Esophagus muscularis mucosa (tissue), 4 donors: ENCODE measurements around the gene NAV2. TPM values are rescaled to one million over a fixed set of nuclear protein-coding genes. Genes with fewer than 3 reads are reported as not detected.

Experiments used
- DNase-seq: peaks from one replicate; pipeline ENCODE4 v3.0.0-alpha.2; 2017; ENCODE audit errors: extremely low spot score
- H3K27ac ChIP-seq, 4 donors: fragments of 200-600 bp; sonication (generic); replicated peaks in 1 of 4; 1 replicate in 3 of 4; 2 replicates in 1 of 4; pipeline ENCODE4 v1.5.1; 2016 to 2019; ENCODE audit warnings: mild to moderate bottlenecking in 1 of 4
- H3K27me3 ChIP-seq, 4 donors: fragments of 200-600 bp; sonication (generic); one replicate each; pipeline versions ENCODE4 v1.5.1 to v1.6.0; 2016 to 2019
- H3K36me3 ChIP-seq, 4 donors: fragments of 200-600 bp; sonication (generic); one replicate each; pipeline ENCODE4 v1.5.1; 2016 to 2019
- H3K4me1 ChIP-seq, 4 donors: fragments of 200-600 bp; sonication (generic); one replicate each; pipeline ENCODE4 v1.5.1; 2016 to 2019
- H3K4me3 ChIP-seq, 4 donors: fragments of 200-600 bp; sonication (generic); 1 replicate in 2 of 4; 2 replicates in 2 of 4; pipeline ENCODE4 v1.5.1; 2016 to 2019; ENCODE audit warnings: mild to moderate bottlenecking in 4 of 4, moderate library complexity in 1 of 4
- H3K9me3 ChIP-seq, 4 donors: fragments of 200-600 bp; sonication (generic); 1 replicate in 3 of 4; 2 replicates in 1 of 4; pipeline ENCODE4 v1.5.1; 2016 to 2019
- EP300 ChIP-seq: sonication (generic); formaldehyde crosslinking; IDR thresholded peaks from one replicate; pipeline ENCODE4 v1.6.1; 2017; ENCODE audit warnings: antibody characterized with exemption
- POLR2A ChIP-seq: fragments of 450-650 bp; IDR thresholded peaks from one replicate; pipeline ENCODE4 v1.6.1; 2017; ENCODE audit warnings: antibody characterized with exemption, moderate library complexity, mild to moderate bottlenecking, low read depth
- POLR2AphosphoS5 ChIP-seq, 2 donors: sonication (generic); formaldehyde crosslinking; IDR thresholded peaks; one replicate each; pipeline ENCODE4 v1.6.1; 2017; ENCODE audit warnings: antibody characterized with exemption in 2 of 2
- WGBS: methylation state at CpG from one replicate; pipeline ENCODE4 v1.1.5; 2018; 5-methylcytosine and 5-hydroxymethylcytosine counted together
- intact Hi-C: fragments of 100-400 bp; cut with DNase I; formaldehyde crosslinking; loops from one replicate; pipeline ENCODE4 v1.15.1; 2023
- total RNA-seq, 4 donors: library from RNA; depleted of rRNA; stranded (reverse); fragments of >200 nt; gene quantifications; one replicate each; pipeline versions ENCODE4 v1.1.0 to v1.2.1, GENCODE V29; 2016
- TF ChIP-seq, protein P1 (sequence below), 3 experiments: fragments of 200-600 bp in 2 of 3; fragments of 450-650 bp in 1 of 3; sonication (generic) in 2 of 3; IDR thresholded peaks; one replicate each; pipeline ENCODE4 v1.5.1; 2017 to 2019; ENCODE audit warnings: antibody characterized with exemption in 3 of 3, mild to moderate bottlenecking in 2 of 3, moderate library complexity in 1 of 3

The NAV2 gene
- total RNA-seq, 4 donors from 2014 or later = 21.9 to 57.0 (median 37.5) TPM

DNA sequence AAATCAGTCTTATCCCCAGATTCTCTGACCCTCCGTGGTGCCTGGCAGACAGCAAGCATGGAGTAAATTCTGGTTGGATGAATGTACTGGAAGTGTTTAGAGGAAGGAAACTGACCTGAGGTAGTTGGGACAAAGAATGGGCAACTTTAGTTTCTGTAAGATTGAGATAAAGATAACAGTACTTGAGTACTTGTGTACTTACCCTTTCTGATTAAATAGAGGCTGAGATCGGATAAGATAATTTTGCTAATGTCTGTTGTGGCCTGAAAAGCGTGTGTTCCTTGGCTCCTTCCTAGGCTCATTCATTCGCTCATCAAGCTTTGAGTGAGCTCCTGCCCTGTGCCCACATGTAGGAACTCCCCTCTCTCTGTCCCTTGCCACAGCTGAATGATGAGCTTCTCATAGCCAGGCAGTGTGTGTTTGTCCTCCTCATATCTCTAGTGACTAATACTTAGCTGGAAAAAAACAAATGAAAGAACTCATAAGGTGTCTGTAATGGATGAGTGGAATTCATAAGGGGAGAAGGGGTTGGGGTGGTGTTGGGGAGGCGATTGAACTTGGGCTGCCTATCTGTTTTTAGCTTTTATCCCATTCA is 329.5 kb downstream of the NAV2 start:
- peaks cover 1 to 25% (median 12%) of the 10 kb centered on the region in 4 donors for H3K4me1 ChIP-seq
- intact Hi-C loops = no loop called here
- H3K4me3 ChIP-seq = no peak overlapping the region
- DNase-seq = no peak
- TF ChIP-seq POLR2A (no peak), EP300 (no peak), POLR2AphosphoS5 (IDR thresholded peaks at IDR 0.05) (no peak)
- TF ChIP-seq, protein P1, sequence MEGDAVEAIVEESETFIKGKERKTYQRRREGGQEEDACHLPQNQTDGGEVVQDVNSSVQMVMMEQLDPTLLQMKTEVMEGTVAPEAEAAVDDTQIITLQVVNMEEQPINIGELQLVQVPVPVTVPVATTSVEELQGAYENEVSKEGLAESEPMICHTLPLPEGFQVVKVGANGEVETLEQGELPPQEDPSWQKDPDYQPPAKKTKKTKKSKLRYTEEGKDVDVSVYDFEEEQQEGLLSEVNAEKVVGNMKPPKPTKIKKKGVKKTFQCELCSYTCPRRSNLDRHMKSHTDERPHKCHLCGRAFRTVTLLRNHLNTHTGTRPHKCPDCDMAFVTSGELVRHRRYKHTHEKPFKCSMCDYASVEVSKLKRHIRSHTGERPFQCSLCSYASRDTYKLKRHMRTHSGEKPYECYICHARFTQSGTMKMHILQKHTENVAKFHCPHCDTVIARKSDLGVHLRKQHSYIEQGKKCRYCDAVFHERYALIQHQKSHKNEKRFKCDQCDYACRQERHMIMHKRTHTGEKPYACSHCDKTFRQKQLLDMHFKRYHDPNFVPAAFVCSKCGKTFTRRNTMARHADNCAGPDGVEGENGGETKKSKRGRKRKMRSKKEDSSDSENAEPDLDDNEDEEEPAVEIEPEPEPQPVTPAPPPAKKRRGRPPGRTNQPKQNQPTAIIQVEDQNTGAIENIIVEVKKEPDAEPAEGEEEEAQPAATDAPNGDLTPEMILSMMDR (IDR thresholded peaks at IDR 0.05) = no peak
- H3K36me3 ChIP-seq = peaks cover 21 to 72% (median 46%) of the 10 kb centered on the region in 4 donors
- no peaks in the 10 kb centered on the region for H3K27me3 ChIP-seq
- WGBS = 79% methylated on average over 5 of the region's 5 CpGs
- H3K9me3 ChIP-seq = no peaks in the 10 kb centered on the region
- H3K27ac ChIP-seq = no peak overlapping the region

DNA sequence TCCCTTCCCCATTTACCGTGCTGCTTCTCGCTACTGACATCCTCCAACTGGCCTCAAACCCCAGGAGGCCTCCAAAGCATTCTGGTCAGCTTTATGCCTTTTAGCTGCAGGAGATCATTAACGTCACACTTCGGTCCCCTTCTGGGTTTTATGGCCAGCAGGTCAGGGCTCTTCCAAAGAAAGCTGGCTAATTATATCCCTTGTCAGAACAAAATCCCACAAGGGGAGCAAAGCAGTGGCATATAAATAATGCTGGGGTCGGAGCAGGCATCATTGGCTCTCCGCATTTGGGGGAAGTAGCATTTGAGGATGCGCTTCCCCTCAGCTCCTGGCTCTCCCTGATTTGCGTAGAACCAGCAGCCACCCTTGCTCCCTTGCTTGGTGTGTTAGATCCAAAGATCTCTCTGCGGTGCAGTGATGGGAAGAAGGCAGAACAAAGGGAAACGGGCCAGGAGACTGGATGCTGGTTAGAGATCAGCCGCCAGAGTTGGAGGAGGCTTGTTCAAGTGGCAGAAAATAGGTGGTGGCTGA is 330.2 kb downstream of the NAV2 start:
- Histone ChIP-seq H3K27me3 (no peaks in the 10 kb centered on the region), H3K4me1 (peaks cover 8 to 25% (median 17%) of the 10 kb centered on the region in 4 donors), H3K9me3 (no peaks in the 10 kb centered on the region), H3K4me3 (no peak overlapping the region), H3K27ac (no peak overlapping the region), H3K36me3 (peaks cover 21 to 70% (median 42%) of the 10 kb centered on the region in 4 donors)
- DNase-seq = no peak
- 76% methylated on average over 11 of the region's 11 CpGs for WGBS
- TF ChIP-seq POLR2A = no peak
- TF ChIP-seq, protein P1 (IDR thresholded peaks at IDR 0.05) = no peak
- TF ChIP-seq POLR2AphosphoS5 (IDR thresholded peaks at IDR 0.05) = no peak
- intact Hi-C loops = no loop called here

DNA sequence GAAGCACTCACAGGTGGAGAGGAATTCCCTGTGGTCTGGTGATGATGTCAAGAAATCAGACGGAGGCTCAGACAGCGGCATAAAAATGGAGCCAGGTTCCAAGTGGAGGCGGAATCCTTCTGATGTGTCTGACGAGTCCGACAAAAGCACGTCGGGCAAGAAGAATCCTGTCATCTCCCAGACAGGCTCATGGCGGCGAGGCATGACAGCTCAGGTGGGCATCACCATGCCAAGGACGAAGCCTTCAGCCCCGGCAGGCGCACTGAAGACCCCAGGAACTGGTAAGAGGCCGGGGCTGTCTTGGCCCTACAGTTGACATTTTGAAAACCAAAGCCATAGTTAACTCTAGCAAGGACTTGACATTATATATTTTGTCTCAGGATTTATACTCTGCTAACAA is 331.4 kb downstream of the NAV2 start:
- TF ChIP-seq POLR2A (no peak), POLR2AphosphoS5 (IDR thresholded peaks at IDR 0.05) (no peak), EP300 (no peak)
- TF ChIP-seq, protein P1 (IDR thresholded peaks at IDR 0.05) = no peak
- Histone ChIP-seq H3K4me3 (no peak overlapping the region), H3K36me3 (peaks cover 18 to 65% (median 35%) of the 10 kb centered on the region in 4 donors), H3K4me1 (peaks cover 19 to 32% (median 22%) of the 10 kb centered on the region in 4 donors), H3K27ac (no peak overlapping the region), H3K27me3 (no peaks in the 10 kb centered on the region), H3K9me3 (no peaks in the 10 kb centered on the region)
- intact Hi-C loops = no loop called here
- DNase-seq = no peak
- WGBS = 97% methylated on average over 13 of the region's 13 CpGs

DNA sequence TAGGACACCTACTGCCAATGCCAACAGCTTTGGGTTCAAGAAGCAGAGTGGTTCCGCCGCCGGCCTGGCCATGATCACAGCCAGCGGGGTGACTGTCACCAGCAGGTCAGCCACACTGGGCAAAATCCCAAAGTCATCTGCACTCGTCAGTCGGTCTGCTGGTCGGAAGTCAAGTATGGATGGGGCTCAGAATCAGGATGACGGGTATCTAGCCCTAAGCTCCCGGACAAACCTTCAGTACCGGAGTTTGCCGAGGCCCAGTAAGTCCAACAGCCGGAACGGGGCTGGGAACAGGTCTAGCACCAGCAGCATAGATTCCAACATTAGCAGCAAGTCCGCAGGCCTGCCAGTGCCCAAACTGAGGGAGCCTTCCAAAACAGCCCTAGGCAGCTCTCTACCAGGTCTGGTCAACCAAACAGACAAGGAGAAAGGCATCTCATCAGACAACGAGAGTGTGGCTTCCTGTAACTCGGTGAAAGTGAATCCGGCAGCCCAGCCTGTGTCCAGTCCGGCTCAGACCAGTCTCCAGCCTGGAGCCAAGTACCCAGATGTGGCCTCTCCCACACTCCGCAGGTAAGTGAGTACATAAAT is 332.6 kb downstream of the NAV2 start:
- H3K36me3 ChIP-seq = peaks cover 18 to 64% (median 41%) of the 10 kb centered on the region in 4 donors
- H3K27ac ChIP-seq = no peak overlapping the region
- peaks cover 26 to 44% (median 31%) of the 10 kb centered on the region in 4 donors for H3K4me1 ChIP-seq
- H3K4me3 ChIP-seq = no peak overlapping the region
- TF ChIP-seq EP300 (no peak), POLR2A (no peak), POLR2AphosphoS5 (IDR thresholded peaks at IDR 0.05) (no peak)
- TF ChIP-seq, protein P1 (IDR thresholded peaks at IDR 0.05) = no peak
- whole genome bisulfite sequencing = 80% methylated on average over 18 of the region's 19 CpGs
- no peaks in the 10 kb centered on the region for H3K9me3 ChIP-seq
- no peak for DNase-seq
- intact Hi-C loops = no loop called here
- H3K27me3 ChIP-seq = no peaks in the 10 kb centered on the region
